ENCODE results near the gene OLFML2B. TPM values are rescaled to one million over a fixed set of nuclear protein-coding genes. Genes with fewer than 3 reads are reported as not detected.

OLFML2B gene
- total RNA-seq, 2 donors from 2014 or later, result 32.2 to 46.6 TPM

GRCh38 chr1:161949548-161949947, 74.1 kb downstream of the OLFML2B start:
- H3K27ac ChIP-seq, result no peak overlapping the region
- no peaks in the 10 kb centered on the region for H3K27me3 ChIP-seq (replicated peaks; ENCODE audit: insufficient read depth)
- H3K36me3 ChIP-seq, result no peaks in the 10 kb centered on the region
- TF ChIP-seq, protein P1, sequence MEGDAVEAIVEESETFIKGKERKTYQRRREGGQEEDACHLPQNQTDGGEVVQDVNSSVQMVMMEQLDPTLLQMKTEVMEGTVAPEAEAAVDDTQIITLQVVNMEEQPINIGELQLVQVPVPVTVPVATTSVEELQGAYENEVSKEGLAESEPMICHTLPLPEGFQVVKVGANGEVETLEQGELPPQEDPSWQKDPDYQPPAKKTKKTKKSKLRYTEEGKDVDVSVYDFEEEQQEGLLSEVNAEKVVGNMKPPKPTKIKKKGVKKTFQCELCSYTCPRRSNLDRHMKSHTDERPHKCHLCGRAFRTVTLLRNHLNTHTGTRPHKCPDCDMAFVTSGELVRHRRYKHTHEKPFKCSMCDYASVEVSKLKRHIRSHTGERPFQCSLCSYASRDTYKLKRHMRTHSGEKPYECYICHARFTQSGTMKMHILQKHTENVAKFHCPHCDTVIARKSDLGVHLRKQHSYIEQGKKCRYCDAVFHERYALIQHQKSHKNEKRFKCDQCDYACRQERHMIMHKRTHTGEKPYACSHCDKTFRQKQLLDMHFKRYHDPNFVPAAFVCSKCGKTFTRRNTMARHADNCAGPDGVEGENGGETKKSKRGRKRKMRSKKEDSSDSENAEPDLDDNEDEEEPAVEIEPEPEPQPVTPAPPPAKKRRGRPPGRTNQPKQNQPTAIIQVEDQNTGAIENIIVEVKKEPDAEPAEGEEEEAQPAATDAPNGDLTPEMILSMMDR (IDR thresholded peaks at IDR 0.05), result no peak
- H3K4me3 ChIP-seq, result no peak overlapping the region
- H3K4me1 ChIP-seq (ENCODE audit: control insufficient read depth in 1 of 2, low read depth in 2 of 2), result peaks cover 12 to 31% of the 10 kb centered on the region in 2 donors
- DNase-seq (ENCODE audit: low spot score) (no peak), ATAC-seq (ENCODE audit: insufficient number of reproducible peaks, low FRiP score, low read depth) (no peak)
- H3K9me3 ChIP-seq, result no peaks in the 10 kb centered on the region

DNA sequence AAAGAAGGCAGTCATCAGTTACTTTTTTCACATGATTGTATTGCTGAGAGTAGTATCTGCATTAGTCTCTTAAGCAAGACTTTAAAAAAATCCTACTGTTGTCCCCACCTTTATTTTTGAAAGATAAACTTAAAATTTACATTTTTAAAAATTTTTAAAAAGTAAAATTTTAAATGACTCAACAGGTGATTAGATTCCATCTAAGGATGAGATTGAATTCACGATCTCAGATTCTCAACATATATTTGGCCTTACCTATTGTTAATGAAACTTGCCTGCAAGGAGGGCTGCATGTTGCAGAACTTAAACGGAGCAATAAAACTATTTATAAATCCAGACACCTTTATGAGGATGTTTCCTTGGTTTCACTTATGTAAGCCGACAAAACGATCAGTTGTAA, 75.2 kb downstream of the OLFML2B start:
- TF ChIP-seq, protein P1 (IDR thresholded peaks at IDR 0.05), result no peak
- no peak for ATAC-seq (ENCODE audit: insufficient number of reproducible peaks, low FRiP score, low read depth)
- Histone ChIP-seq H3K27me3 (replicated peaks; ENCODE audit: insufficient read depth) (no peaks in the 10 kb centered on the region), H3K4me3 (no peak overlapping the region), H3K27ac (no peak overlapping the region), H3K4me1 (ENCODE audit: control insufficient read depth in 1 of 2, low read depth in 2 of 2) (peaks cover 6 to 20% of the 10 kb centered on the region in 2 donors), H3K36me3 (no peaks in the 10 kb centered on the region), H3K9me3 (no peaks in the 10 kb centered on the region)
- no peak for DNase-seq (ENCODE audit: low spot score)

DNA sequence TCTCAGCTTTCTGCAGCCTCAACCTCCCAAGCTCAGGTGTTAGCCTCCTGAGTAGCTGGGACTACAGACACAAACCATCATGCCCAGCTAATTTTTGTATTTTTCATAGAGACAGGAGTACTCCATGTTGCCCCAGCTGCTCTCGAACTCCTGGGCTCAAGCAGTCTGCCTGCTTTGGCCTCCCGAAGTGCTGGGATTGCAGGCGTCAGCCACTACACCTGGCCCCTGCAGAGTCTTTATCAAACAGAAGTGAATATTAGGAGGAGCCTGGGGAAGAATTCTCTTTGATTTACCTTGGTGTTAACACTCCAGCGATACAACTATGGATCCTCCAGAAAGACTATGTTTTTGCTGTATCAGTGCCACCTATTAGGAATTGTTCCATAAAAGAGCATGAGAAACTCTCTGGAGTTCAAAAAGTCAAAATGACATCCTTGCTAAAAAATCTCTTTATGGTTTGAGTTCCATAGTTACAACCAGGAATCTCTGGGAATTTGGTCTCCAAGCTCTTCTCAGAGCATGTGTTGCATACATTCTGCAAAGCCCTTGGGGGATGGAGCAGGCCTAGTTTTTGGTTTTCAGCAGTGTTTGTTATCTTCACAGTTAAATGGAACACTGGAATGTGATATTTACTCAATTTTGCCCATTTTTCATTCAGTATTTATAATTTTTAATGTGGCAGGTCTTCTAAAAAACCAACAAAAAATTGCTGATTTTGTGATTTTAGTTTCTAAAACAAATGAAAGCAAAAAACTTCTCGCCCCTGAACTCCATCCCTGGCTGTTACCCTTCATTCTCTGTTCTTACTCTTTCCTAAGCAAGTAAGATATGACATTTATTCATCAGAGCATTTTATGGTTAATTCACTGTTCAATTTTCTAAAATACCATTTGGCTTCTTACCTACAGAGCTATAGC, 77.3 kb downstream of the OLFML2B start:
- TF ChIP-seq, protein P1 (IDR thresholded peaks at IDR 0.05), result no peak
- H3K4me1 ChIP-seq (ENCODE audit: control insufficient read depth in 1 of 2, low read depth in 2 of 2), result peaks cover 5 to 19% of the 10 kb centered on the region in 2 donors
- H3K27ac ChIP-seq, result no peak overlapping the region
- no peaks in the 10 kb centered on the region for H3K9me3 ChIP-seq
- no peaks in the 10 kb centered on the region for H3K36me3 ChIP-seq
- no peaks in the 10 kb centered on the region for H3K27me3 ChIP-seq (replicated peaks; ENCODE audit: insufficient read depth)
- ATAC-seq (ENCODE audit: insufficient number of reproducible peaks, low FRiP score, low read depth) (no peak), DNase-seq (ENCODE audit: low spot score) (no peak)
- no peak overlapping the region for H3K4me3 ChIP-seq

DNA sequence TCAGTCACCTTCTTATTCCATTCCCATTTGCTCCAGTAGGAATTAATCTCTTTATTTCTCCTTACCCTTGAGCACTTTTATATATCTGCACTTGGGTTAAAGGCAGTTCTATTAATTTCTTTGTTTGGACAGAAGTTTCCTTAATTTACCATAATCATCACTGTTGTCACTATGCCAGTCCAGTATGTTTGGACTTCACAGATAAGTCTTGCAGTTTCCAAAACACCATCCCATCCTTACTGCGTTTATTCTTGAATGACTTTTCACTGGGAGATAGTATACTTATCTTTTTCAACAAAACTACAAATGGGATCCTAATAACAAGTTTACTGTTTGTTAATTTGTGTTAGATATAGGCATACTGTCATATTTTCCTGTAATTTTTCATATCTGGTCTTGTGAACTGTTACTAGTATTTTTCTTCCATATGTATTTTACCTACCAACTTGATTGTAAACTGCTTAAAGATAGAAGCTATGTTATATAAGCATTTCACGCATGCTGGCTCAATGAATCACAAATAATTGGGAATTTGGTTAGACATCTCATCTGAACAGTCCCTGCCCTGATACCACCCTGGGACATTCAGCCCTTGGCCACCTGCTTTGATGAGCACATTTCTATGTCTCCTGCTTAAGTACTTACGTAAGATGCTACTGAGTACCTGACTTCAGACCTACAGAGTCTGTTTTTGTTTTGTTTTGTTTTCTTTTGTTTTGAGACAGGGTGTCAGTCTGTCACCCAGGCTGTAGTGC, 78.2 kb downstream of the OLFML2B start:
- Histone ChIP-seq H3K36me3 (no peaks in the 10 kb centered on the region), H3K9me3 (no peaks in the 10 kb centered on the region), H3K4me3 (no peak overlapping the region), H3K27ac (no peak overlapping the region), H3K27me3 (replicated peaks; ENCODE audit: insufficient read depth) (no peaks in the 10 kb centered on the region), H3K4me1 (ENCODE audit: control insufficient read depth in 1 of 2, low read depth in 2 of 2) (peaks cover 5 to 19% of the 10 kb centered on the region in 2 donors)
- no peak for DNase-seq (ENCODE audit: low spot score)
- TF ChIP-seq, protein P1 (IDR thresholded peaks at IDR 0.05), result no peak
- no peak for ATAC-seq (ENCODE audit: insufficient number of reproducible peaks, low FRiP score, low read depth)

- H3K9me3 ChIP-seq, result no peaks in the 10 kb centered on the region
- ATAC-seq (ENCODE audit: insufficient number of reproducible peaks, low FRiP score, low read depth) (no peak), DNase-seq (ENCODE audit: low spot score) (no peak)
- H3K27ac ChIP-seq, result no peak overlapping the region
- H3K4me3 ChIP-seq, result no peak overlapping the region
- H3K4me1 ChIP-seq (ENCODE audit: control insufficient read depth in 1 of 2, low read depth in 2 of 2), result peaks cover 0 to 16% of the 10 kb centered on the region in 2 donors
- TF ChIP-seq, protein P1 (IDR thresholded peaks at IDR 0.05), result no peak
- H3K36me3 ChIP-seq, result no peaks in the 10 kb centered on the region
- no peaks in the 10 kb centered on the region for H3K27me3 ChIP-seq (replicated peaks; ENCODE audit: insufficient read depth)
Measured at GRCh38 chr1:161944381-161944780, 79.3 kb downstream of the OLFML2B start.
